GM18505 (cell line): ENCODE data around the gene CEP135.

Source experiments
- ATAC-seq: cut with Tn5 transposase; IDR thresholded peaks from one replicate; pipeline ENCODE4 v1.9.1; 2021; ENCODE audit not compliant: unreplicated experiment
- POLR2A ChIP-seq: IDR thresholded peaks from 4 replicates; pipeline ENCODE4 v1.6.1; 2011; ENCODE audit warnings: borderline replicate concordance; ENCODE audit not compliant: insufficient read depth, insufficient read length; ENCODE audit errors: extremely low read depth

The CEP135 gene

GRCh38 chr4:55948726-55949481, at the start of gene CEP135:
Gene CEP135 (plus strand): TSS chr4:55948945. CDS start chr4:55952131, 3,186 bp downstream.
- peak; percentile 72 for ATAC-seq
- TF ChIP-seq POLR2A: peak; percentile 74

GRCh38 chr4:55902677-55903076, 46.1 kb upstream of the CEP135 start:
- TF ChIP-seq POLR2A: no peak
- no peak for ATAC-seq

- TF ChIP-seq POLR2A: no peak
Measured at GRCh38 chr4:55903577-55903976, 45.2 kb upstream of the CEP135 start.

GRCh38 chr4:55904576-55904975, 44.2 kb upstream of the CEP135 start:
- no peak for TF ChIP-seq POLR2A
- no peak for ATAC-seq

More at GRCh38 chr4:55903577-55903976, 45.2 kb upstream of the CEP135 start:
- no peak for ATAC-seq

- no peak for ATAC-seq
- TF ChIP-seq POLR2A: no peak
Measured at GRCh38 chr4:55906323-55906722, 42.4 kb upstream of the CEP135 start.

- no peak for ATAC-seq
- no peak for TF ChIP-seq POLR2A
Measured at GRCh38 chr4:55906989-55907388, 41.8 kb upstream of the CEP135 start.

- no peak for TF ChIP-seq POLR2A
- no peak for ATAC-seq
Measured at GRCh38 chr4:55907469-55907868, 41.3 kb upstream of the CEP135 start.

GRCh38 chr4:55910140-55910539, 38.6 kb upstream of the CEP135 start:
- no peak for ATAC-seq
- TF ChIP-seq POLR2A: no peak

GRCh38 chr4:55912249-55912648, 36.5 kb upstream of the CEP135 start:
- ATAC-seq: no peak

GRCh38 chr4:55920571-55920970, 28.2 kb upstream of the CEP135 start:
- ATAC-seq: no peak
- TF ChIP-seq POLR2A: no peak

More at GRCh38 chr4:55912249-55912648, 36.5 kb upstream of the CEP135 start:
- no peak for TF ChIP-seq POLR2A

GRCh38 chr4:55921093-55921492, 27.7 kb upstream of the CEP135 start:
- TF ChIP-seq POLR2A: no peak
- ATAC-seq: no peak

GRCh38 chr4:55925241-55925640, 23.5 kb upstream of the CEP135 start:
- no peak for TF ChIP-seq POLR2A
- no peak for ATAC-seq

- no peak for ATAC-seq
- TF ChIP-seq POLR2A: no peak
Measured at GRCh38 chr4:55926610-55927009, 22.1 kb upstream of the CEP135 start.

- no peak for ATAC-seq
- TF ChIP-seq POLR2A: no peak
Measured at GRCh38 chr4:55927803-55928437, 20.8 kb upstream of the CEP135 start.
